Measurements from ENCODE around the gene CARNS1.

DNA sequence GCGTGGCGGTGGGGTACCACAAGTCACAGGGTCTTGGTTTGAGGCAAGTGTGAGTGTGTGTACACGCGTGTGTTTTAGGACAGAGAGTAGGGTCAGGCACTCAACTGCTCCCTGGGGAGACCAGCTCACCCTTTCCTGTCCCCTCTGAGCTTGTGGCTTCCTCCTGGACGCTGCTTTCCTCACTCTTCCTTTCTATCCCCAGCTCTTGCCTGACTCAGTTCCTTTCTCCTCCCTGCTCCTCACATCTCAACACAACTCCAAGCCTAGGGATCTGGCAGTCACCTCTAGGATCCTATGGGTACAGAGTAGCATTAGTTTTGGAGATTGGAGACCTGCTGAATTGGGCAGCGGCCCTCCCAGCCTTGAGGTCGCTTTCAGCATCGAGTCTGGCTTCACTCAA lies 46.2 kb upstream of the CARNS1 start:
- TF ChIP-seq, protein P1, sequence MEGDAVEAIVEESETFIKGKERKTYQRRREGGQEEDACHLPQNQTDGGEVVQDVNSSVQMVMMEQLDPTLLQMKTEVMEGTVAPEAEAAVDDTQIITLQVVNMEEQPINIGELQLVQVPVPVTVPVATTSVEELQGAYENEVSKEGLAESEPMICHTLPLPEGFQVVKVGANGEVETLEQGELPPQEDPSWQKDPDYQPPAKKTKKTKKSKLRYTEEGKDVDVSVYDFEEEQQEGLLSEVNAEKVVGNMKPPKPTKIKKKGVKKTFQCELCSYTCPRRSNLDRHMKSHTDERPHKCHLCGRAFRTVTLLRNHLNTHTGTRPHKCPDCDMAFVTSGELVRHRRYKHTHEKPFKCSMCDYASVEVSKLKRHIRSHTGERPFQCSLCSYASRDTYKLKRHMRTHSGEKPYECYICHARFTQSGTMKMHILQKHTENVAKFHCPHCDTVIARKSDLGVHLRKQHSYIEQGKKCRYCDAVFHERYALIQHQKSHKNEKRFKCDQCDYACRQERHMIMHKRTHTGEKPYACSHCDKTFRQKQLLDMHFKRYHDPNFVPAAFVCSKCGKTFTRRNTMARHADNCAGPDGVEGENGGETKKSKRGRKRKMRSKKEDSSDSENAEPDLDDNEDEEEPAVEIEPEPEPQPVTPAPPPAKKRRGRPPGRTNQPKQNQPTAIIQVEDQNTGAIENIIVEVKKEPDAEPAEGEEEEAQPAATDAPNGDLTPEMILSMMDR (IDR thresholded peaks at IDR 0.05), result no peak
- TF ChIP-seq POLR2A (IDR thresholded peaks at IDR 0.05) (no peak), POLR2AphosphoS5 (IDR thresholded peaks at IDR 0.05) (no peak)

Data from breast epithelium (tissue), 3 donors.